ENCODE measurements around the gene FNBP1.
A peak's percentile ranks its signal among the peaks of the same experiment; 100 is the strongest.
"Not testable (repeated sequence)": the region's sequence is repeated elsewhere in the genome, so short reads cannot be mapped to it uniquely, and the experiment has no call there.

Gene FNBP1

DNA sequence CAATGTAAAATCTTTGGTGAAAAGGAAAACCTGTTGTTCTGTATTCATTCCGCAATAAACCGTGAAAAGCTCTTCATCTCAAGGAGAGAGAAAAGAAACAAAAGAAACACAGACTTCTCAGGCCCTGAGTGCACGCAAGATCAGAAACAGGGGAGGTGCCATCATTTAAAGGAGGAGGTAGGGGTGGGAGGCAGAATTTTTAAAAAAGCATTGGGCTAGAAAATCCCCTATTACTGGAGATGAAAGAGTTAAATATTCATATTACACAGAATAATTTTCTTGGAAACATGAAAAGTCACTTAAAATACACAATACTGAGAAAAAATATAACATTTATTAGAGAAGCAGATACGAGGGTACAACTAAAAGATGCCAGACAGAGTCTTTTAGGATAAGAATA, 151.4 kb downstream of the FNBP1 start:
- DNase-seq (ENCODE audit: low read depth in 2 of 2): no peak
- no peak for TF ChIP-seq CTCF (IDR thresholded peaks at IDR 0.05; ENCODE audit: low read depth, low read length)
- no peak overlapping the region for H3K4me3 ChIP-seq (replicated peaks in 1 of 2; ENCODE audit: low read depth in 2 of 2, low read length in 2 of 2)

GRCh38 chr9:129890718-129891299, 152.2 kb downstream of the FNBP1 start:
- not testable (repeated sequence) for H3K4me3 ChIP-seq (replicated peaks in 1 of 2; ENCODE audit: low read depth in 2 of 2, low read length in 2 of 2)

DNA sequence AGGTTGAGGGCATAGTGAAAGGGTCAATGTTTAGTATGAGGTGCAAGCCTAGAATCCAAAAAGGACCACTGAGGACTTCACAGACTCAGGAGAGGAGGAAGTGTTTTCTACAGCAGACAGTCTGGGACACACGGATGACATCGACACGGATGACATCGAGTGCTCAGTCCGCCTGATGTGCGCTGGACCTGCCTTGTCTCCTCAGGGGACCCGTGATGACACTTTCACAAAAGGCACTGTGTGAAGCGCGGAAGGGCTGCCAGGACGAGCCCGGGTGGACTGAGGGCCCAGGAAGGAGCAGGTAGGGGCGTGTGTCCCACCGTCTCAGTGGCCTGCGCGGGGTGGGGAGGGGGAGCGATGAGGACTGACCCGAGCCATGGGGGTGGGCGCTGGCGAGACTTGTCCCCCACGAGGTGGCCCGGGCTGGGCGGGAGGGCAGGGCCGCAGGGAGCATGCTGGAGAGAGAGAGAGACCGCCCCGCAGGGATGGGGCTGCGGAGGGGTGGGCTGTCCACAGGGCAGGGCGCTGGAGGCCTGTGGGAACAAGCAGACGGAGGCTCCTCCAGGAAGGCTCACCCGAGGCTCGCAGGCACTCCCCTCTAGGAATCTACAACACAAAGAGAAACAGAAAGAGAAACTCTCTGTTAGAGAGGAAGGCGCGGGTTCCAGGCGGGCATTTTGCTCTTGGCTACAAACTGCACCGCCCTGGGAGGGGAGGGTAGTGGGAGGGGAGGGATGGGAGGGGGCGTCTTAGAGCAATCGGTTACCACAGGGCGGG, 152.9 kb downstream of the FNBP1 start:
- no peak overlapping the region for H3K4me3 ChIP-seq (replicated peaks in 1 of 2; ENCODE audit: low read depth in 2 of 2, low read length in 2 of 2)
- TF ChIP-seq CTCF (IDR thresholded peaks at IDR 0.05; ENCODE audit: low read depth, low read length): no peak
- DNase-seq (ENCODE audit: low read depth in 2 of 2): no peak

More at GRCh38 chr9:129890718-129891299, 152.2 kb downstream of the FNBP1 start:
- DNase-seq (ENCODE audit: low read depth in 2 of 2): not testable (repeated sequence)

DNA sequence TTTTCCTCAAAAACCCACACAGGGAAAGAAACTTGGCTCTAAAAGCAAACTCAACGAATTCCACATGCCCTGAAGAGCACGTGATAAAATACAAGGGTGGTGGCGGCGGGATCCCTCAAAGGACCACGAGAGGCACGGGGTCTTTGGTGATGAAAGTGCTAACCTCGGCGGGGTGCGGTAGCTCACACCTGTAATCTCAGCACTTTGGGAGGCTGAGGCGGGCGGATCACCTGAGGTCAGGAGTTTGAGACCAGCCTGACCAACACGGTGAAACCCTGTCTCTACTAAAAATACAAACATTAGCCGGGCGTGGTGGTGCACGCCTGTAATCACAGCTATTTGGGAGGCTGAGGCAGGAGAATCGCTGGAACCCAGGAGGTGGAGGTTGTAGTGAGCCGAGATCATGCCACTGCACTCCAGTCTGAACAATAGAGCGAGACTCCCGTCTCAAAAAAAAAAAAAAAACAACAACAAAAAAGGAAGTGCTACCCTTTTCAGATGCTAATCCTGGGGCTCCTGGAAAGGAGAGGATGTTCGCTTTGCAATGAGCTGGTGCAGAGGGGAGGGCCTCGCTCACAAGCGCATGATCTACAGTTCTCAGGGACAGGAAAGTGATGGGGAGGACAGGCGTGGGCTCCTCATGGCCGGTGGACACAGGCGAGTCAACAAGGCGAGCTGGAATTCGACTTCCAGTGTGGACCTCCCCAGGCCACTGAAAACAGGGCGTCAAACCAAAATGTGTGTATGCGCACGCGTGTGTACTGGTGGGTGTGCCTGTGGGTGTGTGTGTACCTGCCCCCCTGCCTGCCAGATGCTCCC, 153.7 kb downstream of the FNBP1 start:
- H3K4me3 ChIP-seq (replicated peaks in 1 of 2; ENCODE audit: low read depth in 2 of 2, low read length in 2 of 2): no peak overlapping the region
- DNase-seq (ENCODE audit: low read depth in 2 of 2): no peak
- no peak for TF ChIP-seq CTCF (IDR thresholded peaks at IDR 0.05; ENCODE audit: low read depth, low read length)

- no peak for TF ChIP-seq CTCF (IDR thresholded peaks at IDR 0.05; ENCODE audit: low read depth, low read length)
- no peak overlapping the region for H3K4me3 ChIP-seq (replicated peaks in 1 of 2; ENCODE audit: low read depth in 2 of 2, low read length in 2 of 2)
- DNase-seq (ENCODE audit: low read depth in 2 of 2): no peak
These were observed 154.5 kb downstream of the FNBP1 start for GRCh38 chr9:129888293-129889121.

DNA sequence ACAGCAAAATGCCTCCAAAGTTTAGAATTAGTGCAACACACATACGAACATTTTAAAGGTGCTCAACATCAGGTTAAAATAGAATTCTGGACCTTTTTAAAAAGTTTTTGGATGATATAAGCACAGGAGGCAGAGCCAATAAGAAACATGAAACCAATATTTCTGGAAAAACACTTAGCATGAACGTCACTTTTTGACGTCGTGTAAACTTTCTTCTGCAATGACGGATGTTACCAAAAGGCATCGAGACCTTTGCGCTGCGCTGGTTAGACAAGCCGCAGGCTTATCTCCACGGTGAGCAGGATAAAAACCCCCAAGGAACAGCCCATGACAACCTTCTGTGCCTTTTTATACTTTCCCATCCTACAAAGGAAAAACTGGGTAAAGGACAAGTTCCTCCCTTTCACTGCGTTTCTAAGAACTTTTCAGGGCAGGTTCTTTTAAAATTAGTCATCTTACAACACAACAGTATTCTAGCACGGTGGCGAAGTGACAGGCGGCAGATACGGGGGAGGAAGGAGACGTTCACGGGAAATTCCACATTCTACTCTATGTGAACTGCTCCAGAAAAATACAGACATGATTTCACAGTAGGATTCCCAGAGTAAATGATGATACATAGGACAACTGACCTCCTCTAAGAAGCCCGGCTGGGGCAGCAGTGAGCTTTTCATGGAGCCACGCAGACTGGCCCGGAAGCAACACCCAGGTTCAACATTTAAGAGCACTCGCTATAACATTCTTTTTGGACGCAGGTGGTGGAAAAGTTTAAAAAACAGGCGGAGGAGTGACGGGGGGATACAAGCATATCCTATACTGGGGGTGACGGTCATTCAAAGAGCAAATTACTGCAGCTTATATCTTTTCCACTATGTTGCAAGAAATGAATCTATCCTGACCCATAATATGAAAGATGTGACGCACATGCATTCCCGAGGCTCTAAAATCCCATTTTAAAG, 155.4 kb downstream of the FNBP1 start:
- H3K4me3 ChIP-seq (replicated peaks in 1 of 2; ENCODE audit: low read depth in 2 of 2, low read length in 2 of 2): no peak overlapping the region
- peak; percentile 75 to 87 for DNase-seq (ENCODE audit: low read depth in 2 of 2)

More for the DNA sequence above, 155.4 kb downstream of the FNBP1 start:
- TF ChIP-seq CTCF (IDR thresholded peaks at IDR 0.05; ENCODE audit: low read depth, low read length): peak; percentile 58

Data from cardiac fibroblast (primary cell).